Natural killer cell (primary cell): ENCODE data around the gene RNASET2. TPM values are rescaled to one million over a fixed set of nuclear protein-coding genes. Genes with fewer than 3 reads are reported as not detected.
A peak's percentile ranks its signal among the peaks of the same experiment; 100 is the strongest.

Experiments used
- ATAC-seq, 3 donors: fragments of 150-1000 bp in 2 of 3; fragments of 200-7000 bp in 1 of 3; cut with Tn5 transposase; 1 replicate in 1 of 3; 2 replicates in 2 of 3; pipeline ENCODE4 v1.10.0; 2021; ENCODE audit warnings: mild to moderate bottlenecking in 2 of 3, moderate library complexity in 2 of 3
- DNase-seq, 2 donors: peaks; one replicate each; pipeline versions ENCODE4 v3.0.0 to v3.0.0-alpha.2; 2013 to 2021; ENCODE audit warnings: mixed read lengths in 1 of 2
- H3K27ac ChIP-seq: one replicate; pipeline ENCODE4 v1.5.1; 2013; ENCODE audit warnings: mild to moderate bottlenecking, low read length
- H3K27me3 ChIP-seq: one replicate; pipeline ENCODE4 v1.6.1; 2013; ENCODE audit warnings: low read length; ENCODE audit not compliant: control insufficient read depth, insufficient read depth
- H3K36me3 ChIP-seq: one replicate; pipeline ENCODE4 v1.6.1; 2013; ENCODE audit warnings: low read length; ENCODE audit not compliant: control insufficient read depth, insufficient read depth
- H3K4me1 ChIP-seq: one replicate; pipeline ENCODE4 v1.6.1; 2013; ENCODE audit warnings: low read length; ENCODE audit not compliant: control insufficient read depth, insufficient read depth
- H3K4me3 ChIP-seq: one replicate; pipeline ENCODE4 v1.5.1; 2013; ENCODE audit warnings: low read length
- H3K9me3 ChIP-seq: one replicate; pipeline ENCODE4 v1.6.1; 2013; ENCODE audit warnings: low read length; ENCODE audit not compliant: control insufficient read depth, insufficient read depth
- H3K27ac Mint-ChIP-seq, 2 donors: one replicate each; pipeline ENCODE4 v1.8.0; 2022; ENCODE audit warnings: mild to moderate bottlenecking in 2 of 2, mixed read lengths in 2 of 2, moderate library complexity in 1 of 2
- H3K27me3 Mint-ChIP-seq, 2 donors: one replicate each; pipeline ENCODE4 v1.8.0; 2022; ENCODE audit warnings: low read depth in 2 of 2, mixed read lengths in 2 of 2
- H3K36me3 Mint-ChIP-seq: one replicate; pipeline ENCODE4 v1.8.0; 2022; ENCODE audit warnings: mixed read lengths
- H3K4me1 Mint-ChIP-seq, 2 donors: one replicate each; pipeline ENCODE4 v1.8.0; 2022; ENCODE audit warnings: mixed read lengths in 2 of 2
- H3K4me3 Mint-ChIP-seq: one replicate; pipeline ENCODE4 v1.8.0; 2022; ENCODE audit warnings: mild to moderate bottlenecking, moderate library complexity, mixed read lengths
- H3K9me3 Mint-ChIP-seq, 2 donors: one replicate each; pipeline ENCODE4 v1.8.0; 2022; ENCODE audit warnings: mixed read lengths in 2 of 2
- CTCF ChIP-seq: fragments of 200-600 bp; IDR thresholded peaks from one replicate; pipeline ENCODE4 v1.8.0; 2022; ENCODE audit warnings: antibody characterized with exemption
- WGBS: methylation state at CpG from one replicate; pipeline ENCODE4 v1.1.7; 2013; ENCODE audit warnings: missing lambda C conversion rate; ENCODE audit not compliant: insufficient coverage; 5-methylcytosine and 5-hydroxymethylcytosine counted together
- intact Hi-C: fragments of 100-400 bp; cut with micrococcal nuclease; formaldehyde crosslinking; loops from one replicate; pipeline ENCODE4 v1.14.2; 2022
- total RNA-seq, 4 donors: library from RNA; stranded (reverse); fragments of 120-200 nt in 1 of 4; gene quantifications; one replicate each; pipeline versions ENCODE4 v1.2.3 to v1.2.4, GENCODE V29; 2013 to 2022

The RNASET2 gene
- total RNA-seq, 3 donors from 2014 or later (not counting 1 experiment from before 2014, with no cell fraction given) = 65.1 to 106 (median 84.5) TPM

GRCh38 chr6:166907871-166908806 is 48.2 kb downstream of the RNASET2 start:
- ATAC-seq (no peak), DNase-seq (no peak)
- 92% methylated on average over 20 of the region's 20 CpGs for WGBS
- no peak for TF ChIP-seq CTCF
- Mint-ChIP-seq H3K27ac (no peak overlapping the region), H3K36me3 (no peaks in the 10 kb centered on the region), H3K27me3 (no peaks in the 10 kb centered on the region), H3K4me1 (peaks cover 7 to 18% of the 10 kb centered on the region in 2 donors), H3K4me3 (no peak overlapping the region), H3K9me3 (no peaks in the 10 kb centered on the region)
- peaks cover 19% of the 10 kb centered on the region for H3K4me1 ChIP-seq
- H3K27ac ChIP-seq = no peak overlapping the region
- no peaks in the 10 kb centered on the region for H3K36me3 ChIP-seq
- intact Hi-C loops = no loop called here
- no peaks in the 10 kb centered on the region for H3K9me3 ChIP-seq
- no peaks in the 10 kb centered on the region for H3K27me3 ChIP-seq
- H3K4me3 ChIP-seq = no peak overlapping the region

- Mint-ChIP-seq H3K27ac (peak overlapping the region in 1 of 2 donors; percentile 54), H3K4me1 (peaks cover 7 to 18% of the 10 kb centered on the region in 2 donors), H3K9me3 (no peaks in the 10 kb centered on the region), H3K4me3 (no peak overlapping the region), H3K36me3 (no peaks in the 10 kb centered on the region), H3K27me3 (no peaks in the 10 kb centered on the region)
- Histone ChIP-seq H3K4me1 (peaks cover 19% of the 10 kb centered on the region), H3K9me3 (no peaks in the 10 kb centered on the region), H3K4me3 (no peak overlapping the region), H3K36me3 (no peaks in the 10 kb centered on the region), H3K27ac (no peak overlapping the region), H3K27me3 (no peaks in the 10 kb centered on the region)
- DNase-seq (peak in 1 of 2 donors; percentile 33), ATAC-seq (peak in 1 of 3 donors; percentile 33)
- intact Hi-C loops = no loop called here
- no peak for TF ChIP-seq CTCF
- WGBS = 63% methylated on average over 8 of the region's 8 CpGs
Measured at GRCh38 chr6:166907373-166907841, 48.9 kb downstream of the RNASET2 start.

GRCh38 chr6:166906376-166907044 is 49.8 kb downstream of the RNASET2 start:
- Histone ChIP-seq H3K9me3 (no peaks in the 10 kb centered on the region), H3K27me3 (no peaks in the 10 kb centered on the region), H3K4me1 (peaks cover 19% of the 10 kb centered on the region), H3K36me3 (no peaks in the 10 kb centered on the region), H3K4me3 (no peak overlapping the region), H3K27ac (no peak overlapping the region)
- peak overlapping the region in 1 of 2 donors; percentile 54 for H3K27ac Mint-ChIP-seq
- WGBS = 94% methylated on average over 17 of the region's 17 CpGs
- ATAC-seq = no peak
- no peaks in the 10 kb centered on the region for H3K27me3 Mint-ChIP-seq
- H3K36me3 Mint-ChIP-seq = no peaks in the 10 kb centered on the region
- intact Hi-C loops = no loop called here
- peaks cover 0 to 3% of the 10 kb centered on the region in 2 donors for H3K9me3 Mint-ChIP-seq
- H3K4me1 Mint-ChIP-seq = peaks cover 7 to 22% of the 10 kb centered on the region in 2 donors
- DNase-seq = no peak
- no peak for TF ChIP-seq CTCF
- H3K4me3 Mint-ChIP-seq = no peak overlapping the region
